ENCODE results near the gene FBN2.

The FBN2 gene

DNA sequence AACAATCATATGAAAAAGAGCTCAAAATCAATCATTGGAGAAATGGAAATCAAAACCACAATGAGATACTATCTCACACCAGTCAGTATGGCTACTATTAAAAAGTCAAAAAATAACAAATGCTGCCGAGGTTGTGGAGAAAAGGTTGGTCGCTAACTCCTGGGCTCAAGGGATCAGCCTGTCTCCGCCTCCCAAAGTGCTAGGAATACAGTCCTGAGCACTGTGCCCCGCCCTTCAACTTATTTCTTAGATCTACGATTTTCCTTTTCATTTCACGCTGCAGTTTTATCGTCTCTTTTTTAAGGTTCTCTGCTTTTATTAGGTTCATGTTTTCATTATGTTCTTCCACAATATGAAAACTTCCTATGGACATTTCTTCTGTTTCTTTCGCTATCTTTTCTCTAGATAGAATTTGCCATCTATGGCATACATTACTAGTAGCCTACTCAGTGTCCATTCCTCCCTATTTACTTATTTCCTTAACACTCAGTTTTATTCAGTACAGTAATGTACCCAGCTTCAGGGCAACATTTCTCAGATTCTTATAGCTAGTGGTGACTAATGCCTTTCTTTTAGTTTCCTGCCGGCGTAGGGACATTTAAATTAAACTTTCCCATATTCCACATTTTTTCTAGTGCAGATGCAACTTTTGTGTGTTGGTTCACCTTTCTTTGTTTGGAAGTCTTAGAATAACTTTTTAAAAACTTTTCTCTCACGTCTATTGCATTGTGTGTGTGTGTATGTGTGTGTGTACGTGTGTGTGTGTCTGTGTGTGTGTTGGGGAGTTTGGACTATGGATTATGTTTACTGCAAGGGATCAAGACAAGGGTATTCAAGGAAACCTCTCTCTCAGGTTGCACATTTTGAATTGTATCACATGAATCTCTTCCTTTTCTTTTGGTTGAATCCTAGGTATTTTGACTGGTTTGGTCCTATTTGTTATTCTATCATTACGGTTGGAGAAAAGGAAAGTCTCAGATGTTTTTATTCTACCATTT is 21.6 kb upstream of the FBN2 start:
- no peak for TF ChIP-seq FOXP2 (optimal IDR thresholded peaks at IDR 0.05; ENCODE audit: control extremely low read depth, extremely low read length, insufficient read depth)
- no peak for TF ChIP-seq EZH2 (IDR thresholded peaks at IDR 0.05)
- no peak for TF ChIP-seq POLR2AphosphoS5 (IDR thresholded peaks at IDR 0.05; ENCODE audit: borderline replicate concordance, low read depth, low read length)
- Histone ChIP-seq H3K27ac (no peak overlapping the region), H3K4me3 (no peak overlapping the region), H3K36me3 (ENCODE audit: insufficient read depth, low read length) (no peaks in the 10 kb centered on the region), H3K9ac (ENCODE audit: insufficient read length) (no peak overlapping the region), H3K9me3 (ENCODE audit: low read depth, low read length) (no peaks in the 10 kb centered on the region)
- DNase-seq (ENCODE audit: low read depth, low spot score), result no peak

DNA sequence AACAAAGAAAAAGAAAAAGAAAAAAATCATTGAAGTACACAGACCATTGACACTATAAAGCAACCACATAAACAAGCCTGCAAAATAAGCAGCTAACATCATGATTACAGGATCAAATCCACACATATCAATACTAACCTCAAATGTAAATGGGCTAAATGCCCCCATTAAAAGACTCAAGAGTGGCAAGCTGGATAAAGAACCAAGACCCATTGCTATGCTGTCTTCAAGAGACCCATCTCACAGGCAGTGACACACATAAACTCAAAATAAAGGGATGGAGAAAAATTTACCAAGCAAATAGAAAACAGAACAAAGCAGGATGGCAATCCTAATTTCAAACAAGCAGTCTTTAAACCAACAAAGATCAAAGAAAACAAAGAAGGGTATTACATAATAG is 15.7 kb upstream of the FBN2 start:
- no peak overlapping the region for H3K4me3 ChIP-seq
- no peak overlapping the region for H3K27ac ChIP-seq
- H3K9me3 ChIP-seq (ENCODE audit: low read depth, low read length), result no peaks in the 10 kb centered on the region
- TF ChIP-seq POLR2AphosphoS5 (IDR thresholded peaks at IDR 0.05; ENCODE audit: borderline replicate concordance, low read depth, low read length) (no peak), EZH2 (IDR thresholded peaks at IDR 0.05) (no peak), FOXP2 (optimal IDR thresholded peaks at IDR 0.05; ENCODE audit: control extremely low read depth, extremely low read length, insufficient read depth) (no peak)
- H3K9ac ChIP-seq (ENCODE audit: insufficient read length), result no peak overlapping the region
- H3K36me3 ChIP-seq (ENCODE audit: insufficient read depth, low read length), result no peaks in the 10 kb centered on the region
- no peak for DNase-seq (ENCODE audit: low read depth, low spot score)

DNA sequence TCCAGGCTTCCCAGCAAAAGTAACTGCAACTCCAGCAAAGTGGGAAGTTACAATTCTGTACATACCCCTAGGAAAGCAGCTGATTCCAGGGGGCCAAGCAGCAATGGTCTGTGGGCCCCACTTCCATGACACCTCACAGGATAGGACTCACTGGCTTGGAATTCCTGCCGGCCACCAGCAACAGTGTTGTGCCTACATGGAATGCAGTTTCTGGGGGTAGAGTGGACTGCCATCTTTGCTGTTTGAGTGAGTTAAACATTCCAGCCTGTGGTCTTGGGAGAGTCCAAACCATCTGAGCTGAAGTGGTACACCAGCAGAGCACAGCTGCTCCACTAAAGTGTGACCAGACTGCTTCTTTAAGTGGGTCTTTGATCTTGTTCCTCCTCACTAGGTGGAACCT is 13.4 kb upstream of the FBN2 start:
- Histone ChIP-seq H3K9me3 (ENCODE audit: low read depth, low read length) (no peaks in the 10 kb centered on the region), H3K27ac (no peak overlapping the region), H3K9ac (ENCODE audit: insufficient read length) (no peak overlapping the region), H3K4me3 (no peak overlapping the region), H3K36me3 (ENCODE audit: insufficient read depth, low read length) (no peaks in the 10 kb centered on the region)
- TF ChIP-seq EZH2 (IDR thresholded peaks at IDR 0.05) (no peak), POLR2AphosphoS5 (IDR thresholded peaks at IDR 0.05; ENCODE audit: borderline replicate concordance, low read depth, low read length) (no peak), FOXP2 (optimal IDR thresholded peaks at IDR 0.05; ENCODE audit: control extremely low read depth, extremely low read length, insufficient read depth) (no peak)
- no peak for DNase-seq (ENCODE audit: low read depth, low spot score)

DNA sequence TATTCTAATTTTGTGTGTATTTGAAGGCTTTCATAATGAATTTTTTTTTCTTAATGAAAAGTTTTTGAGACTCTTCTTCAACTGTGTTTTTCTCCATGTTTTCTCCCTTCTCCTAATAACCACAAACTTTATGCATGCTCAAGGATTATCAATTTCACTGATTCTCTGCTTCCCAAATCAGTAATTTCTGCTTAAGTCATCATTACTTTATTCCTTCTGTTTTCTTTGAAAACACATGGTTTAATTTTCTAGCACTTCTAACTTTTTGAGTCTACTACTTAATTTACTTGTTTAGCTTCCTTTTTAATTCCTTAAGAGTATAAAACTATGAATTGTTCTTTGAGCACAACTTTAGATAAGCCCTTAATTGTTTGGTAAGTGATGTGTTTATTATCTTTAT is 11.5 kb upstream of the FBN2 start:
- TF ChIP-seq POLR2AphosphoS5 (IDR thresholded peaks at IDR 0.05; ENCODE audit: borderline replicate concordance, low read depth, low read length), result no peak
- TF ChIP-seq FOXP2 (optimal IDR thresholded peaks at IDR 0.05; ENCODE audit: control extremely low read depth, extremely low read length, insufficient read depth), result no peak
- no peak for TF ChIP-seq EZH2 (IDR thresholded peaks at IDR 0.05)
- Histone ChIP-seq H3K27ac (no peak overlapping the region), H3K9ac (ENCODE audit: insufficient read length) (no peak overlapping the region), H3K4me3 (no peak overlapping the region), H3K9me3 (ENCODE audit: low read depth, low read length) (no peaks in the 10 kb centered on the region), H3K36me3 (ENCODE audit: insufficient read depth, low read length) (no peaks in the 10 kb centered on the region)
- no peak for DNase-seq (ENCODE audit: low read depth, low spot score)

DNA sequence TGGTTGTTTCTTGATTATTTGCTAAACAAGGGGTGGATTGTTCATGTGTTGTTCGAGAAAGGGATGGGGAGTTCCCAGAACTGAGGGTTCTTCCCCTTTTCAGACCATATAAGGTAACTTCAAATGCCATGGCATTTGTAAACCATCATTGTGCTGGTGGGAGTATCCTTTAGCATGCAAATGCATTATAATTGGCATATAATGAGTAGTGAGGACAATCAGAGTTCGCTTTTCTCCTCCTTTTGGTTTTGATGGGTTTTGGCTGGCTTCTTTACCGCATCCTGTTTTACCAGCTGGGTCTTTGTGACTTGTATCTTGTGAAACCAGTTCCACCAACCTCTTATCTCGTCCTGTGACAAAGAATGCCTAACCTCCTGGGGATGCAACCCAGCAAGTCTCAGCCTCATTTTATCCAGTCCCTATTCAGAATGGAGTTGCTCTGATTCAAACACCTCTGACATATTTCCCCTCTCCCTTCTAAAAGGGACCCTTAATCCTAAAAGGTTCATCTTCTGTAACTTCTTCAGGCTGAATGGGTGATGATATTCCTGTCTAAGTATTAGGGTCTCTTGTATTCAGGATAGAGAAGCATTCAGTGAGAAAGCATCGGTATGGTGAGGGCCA is 8.7 kb upstream of the FBN2 start:
- DNase-seq (ENCODE audit: low read depth, low spot score), result no peak
- no peak overlapping the region for H3K4me3 ChIP-seq
- no peak for TF ChIP-seq EZH2 (IDR thresholded peaks at IDR 0.05)
- no peak for TF ChIP-seq FOXP2 (optimal IDR thresholded peaks at IDR 0.05; ENCODE audit: control extremely low read depth, extremely low read length, insufficient read depth)
- no peak for TF ChIP-seq POLR2AphosphoS5 (IDR thresholded peaks at IDR 0.05; ENCODE audit: borderline replicate concordance, low read depth, low read length)
- H3K36me3 ChIP-seq (ENCODE audit: insufficient read depth, low read length), result no peaks in the 10 kb centered on the region
- H3K27ac ChIP-seq, result no peak overlapping the region
- H3K9me3 ChIP-seq (ENCODE audit: low read depth, low read length), result no peaks in the 10 kb centered on the region
- H3K9ac ChIP-seq (ENCODE audit: insufficient read length), result no peak overlapping the region

DNA sequence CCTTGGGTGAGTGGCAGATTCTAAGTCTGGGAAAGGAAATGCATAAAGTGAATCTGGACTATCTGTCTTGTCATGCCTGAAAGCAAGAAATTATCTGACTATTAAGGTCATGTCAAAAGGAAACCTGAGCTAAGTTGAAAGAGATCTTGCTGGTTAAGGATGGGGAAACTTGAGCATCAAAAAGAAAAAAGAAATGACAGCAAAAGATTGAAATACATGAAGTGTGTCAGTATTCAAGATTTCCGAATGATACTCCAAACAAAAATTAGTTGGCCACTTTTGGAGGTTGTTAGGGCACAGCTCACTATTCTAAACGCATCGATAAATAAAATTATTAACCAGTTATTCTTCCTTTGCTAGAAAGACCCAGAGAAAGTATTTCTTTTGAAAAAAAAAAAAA is 3.3 kb upstream of the FBN2 start:
- no peak for DNase-seq (ENCODE audit: low read depth, low spot score)
- no peaks in the 10 kb centered on the region for H3K36me3 ChIP-seq (ENCODE audit: insufficient read depth, low read length)
- TF ChIP-seq EZH2 (IDR thresholded peaks at IDR 0.05) (no peak), FOXP2 (optimal IDR thresholded peaks at IDR 0.05; ENCODE audit: control extremely low read depth, extremely low read length, insufficient read depth) (no peak), POLR2AphosphoS5 (IDR thresholded peaks at IDR 0.05; ENCODE audit: borderline replicate concordance, low read depth, low read length) (no peak)
- H3K4me3 ChIP-seq, result no peak overlapping the region
- no peak overlapping the region for H3K27ac ChIP-seq
- H3K9ac ChIP-seq (ENCODE audit: insufficient read length), result no peak overlapping the region
- no peaks in the 10 kb centered on the region for H3K9me3 ChIP-seq (ENCODE audit: low read depth, low read length)

DNA sequence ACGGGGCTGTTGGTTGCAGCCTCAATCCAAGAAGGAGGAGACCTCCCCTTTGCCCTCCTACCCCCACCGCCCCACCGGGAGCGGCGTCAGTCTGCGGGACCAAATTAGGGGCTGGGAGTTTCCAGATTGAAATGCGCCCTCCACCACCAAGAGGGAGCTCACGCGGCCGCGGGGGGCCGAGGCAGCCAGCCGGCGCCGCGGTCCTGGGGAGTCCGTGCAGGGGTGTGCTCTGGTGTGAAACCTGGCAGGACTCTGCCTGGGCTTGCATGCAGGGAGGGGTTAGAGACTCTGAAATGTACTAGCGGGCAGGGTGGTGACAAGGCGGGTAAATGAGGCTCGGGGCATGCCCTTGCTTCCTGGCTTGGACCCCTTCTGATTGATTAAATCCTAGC is 989 bp upstream of the FBN2 start:
- Histone ChIP-seq H3K36me3 (ENCODE audit: insufficient read depth, low read length) (no peaks in the 10 kb centered on the region), H3K9ac (ENCODE audit: insufficient read length) (peak overlapping the region; percentile 72)
- DNase-seq (ENCODE audit: low read depth, low spot score), result no peak

DNA sequence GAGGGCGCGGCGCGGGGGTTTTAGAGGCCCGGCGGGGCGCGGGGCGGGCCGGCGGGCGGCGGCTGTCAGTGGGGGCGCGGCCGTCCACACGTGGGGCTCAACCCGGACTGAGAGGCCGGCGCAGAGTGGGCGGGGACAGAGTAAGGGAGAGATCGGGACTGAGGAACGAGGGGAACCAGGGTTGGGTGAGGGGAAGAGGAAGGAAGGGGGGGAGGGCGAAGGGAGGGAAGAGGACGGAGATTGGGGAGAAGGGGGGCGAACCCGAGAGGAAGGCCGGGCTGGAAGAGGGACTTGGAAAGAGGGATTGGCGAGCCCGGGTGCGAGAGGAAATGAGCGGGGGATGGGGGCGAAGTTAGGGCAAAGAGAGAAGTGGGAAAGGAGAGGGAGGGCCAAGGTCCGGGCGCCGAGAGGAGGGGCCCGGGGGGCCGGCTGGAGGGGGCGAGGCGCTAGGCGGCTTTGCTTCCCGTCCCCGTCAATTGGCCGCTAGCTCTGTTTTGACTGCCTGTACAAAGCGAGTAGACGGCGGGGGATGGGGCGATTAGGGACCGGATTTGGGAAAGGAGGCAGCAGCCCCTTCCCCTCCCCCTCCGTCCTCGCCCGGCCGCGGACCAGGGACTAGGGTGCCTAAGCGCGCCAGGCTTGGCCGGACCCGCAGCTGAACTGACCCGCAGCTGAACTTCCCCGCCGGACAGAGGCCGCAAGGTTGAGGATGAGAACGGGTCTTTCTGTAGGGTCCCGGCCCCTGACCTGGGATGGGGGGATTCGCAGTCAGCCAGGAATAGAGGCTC is 399 bp upstream of the FBN2 start:
- no peak overlapping the region for H3K27ac ChIP-seq
- DNase-seq (ENCODE audit: low read depth, low spot score), result no peak
- no peak for TF ChIP-seq EZH2 (IDR thresholded peaks at IDR 0.05)
- no peak for TF ChIP-seq FOXP2 (optimal IDR thresholded peaks at IDR 0.05; ENCODE audit: control extremely low read depth, extremely low read length, insufficient read depth)
- TF ChIP-seq POLR2AphosphoS5 (IDR thresholded peaks at IDR 0.05; ENCODE audit: borderline replicate concordance, low read depth, low read length), result no peak
- H3K9ac ChIP-seq (ENCODE audit: insufficient read length), result peak overlapping the region; percentile 72
- no peaks in the 10 kb centered on the region for H3K36me3 ChIP-seq (ENCODE audit: insufficient read depth, low read length)
- H3K4me3 ChIP-seq, result peak overlapping the region; percentile 92
- no peaks in the 10 kb centered on the region for H3K9me3 ChIP-seq (ENCODE audit: low read depth, low read length)

More for the DNA sequence above, 989 bp upstream of the FBN2 start:
- Histone ChIP-seq H3K4me3 (peak overlapping the region; percentile 92), H3K9me3 (ENCODE audit: low read depth, low read length) (no peaks in the 10 kb centered on the region), H3K27ac (no peak overlapping the region)
- TF ChIP-seq FOXP2 (optimal IDR thresholded peaks at IDR 0.05; ENCODE audit: control extremely low read depth, extremely low read length, insufficient read depth), result no peak
- TF ChIP-seq EZH2 (IDR thresholded peaks at IDR 0.05), result no peak
- TF ChIP-seq POLR2AphosphoS5 (IDR thresholded peaks at IDR 0.05; ENCODE audit: borderline replicate concordance, low read depth, low read length), result no peak
